ENCODE results near the gene ATG3. TPM values are rescaled to one million over a fixed set of nuclear protein-coding genes. Genes with fewer than 3 reads are reported as not detected.

Gene ATG3
- total RNA-seq, 2 experiments from 2014 or later = 84.6 to 109 TPM

GRCh38 chr3:112492124-112492523, 69.6 kb downstream of the ATG3 start:
- intact Hi-C loops (cut with micrococcal nuclease; ENCODE audit: unreplicated experiment) = no loop called here

GRCh38 chr3:112491373-112491772, 70.4 kb downstream of the ATG3 start:
- CTCF ChIA-PET (ENCODE audit: unreplicated experiment) = no interaction called here
- intact Hi-C loops (cut with micrococcal nuclease; ENCODE audit: unreplicated experiment) = no loop called here
- H3K4me1 ChIP-seq (ENCODE audit: insufficient read depth, low read length, poor library complexity, severe bottlenecking) = peaks cover 9% of the 10 kb centered on the region
- POLR2A ChIA-PET = interaction anchor here (1.6 to 3.0 kb wide), 4 partner anchors 10 to 17 kb away, joined by 5 to 17 read pairs (median 7); no protein-coding TSS in a partner anchor
- H2AFZ ChIP-seq (ENCODE audit: low read length) = no peak overlapping the region
- DNase-seq (ENCODE audit: low spot score) = no peak
- no peak overlapping the region for H3K4me2 ChIP-seq (ENCODE audit: low read length)
- no peak overlapping the region for H3K27ac ChIP-seq (ENCODE audit: low read depth, low read length, poor library complexity, severe bottlenecking)
- H3K9me2 ChIP-seq (ENCODE audit: insufficient read depth, low read length) = no peaks in the 10 kb centered on the region
- H3K36me3 ChIP-seq (ENCODE audit: insufficient read depth, low read length) = peaks cover 9% of the 10 kb centered on the region
- H3K79me2 ChIP-seq (ENCODE audit: insufficient read depth, low read depth, low read length) = peaks cover 22% of the 10 kb centered on the region
- BruUV-seq (replicated peaks) = no TSS peak
- H4K20me1 ChIP-seq (ENCODE audit: insufficient read depth, low read length) = no peaks in the 10 kb centered on the region
- no peak for TF ChIP-seq CTCF (conservative IDR thresholded peaks at IDR 0.05; ENCODE audit: low read length)
- TF ChIP-seq EZH2phosphoT487 (IDR thresholded peaks at IDR 0.05; ENCODE audit: borderline replicate concordance, low read depth, low read length) = no peak
- peaks cover 8% of the 10 kb centered on the region for H3K9me3 ChIP-seq (ENCODE audit: low read length)
- no peak overlapping the region for H3K4me3 ChIP-seq (ENCODE audit: low read depth, low read length, poor library complexity, severe bottlenecking)

More at GRCh38 chr3:112492124-112492523, 69.6 kb downstream of the ATG3 start:
- no peak overlapping the region for H3K4me2 ChIP-seq (ENCODE audit: low read length)
- H3K27ac ChIP-seq (ENCODE audit: low read depth, low read length, poor library complexity, severe bottlenecking) = no peak overlapping the region
- no TSS peak for BruUV-seq (replicated peaks)
- H4K20me1 ChIP-seq (ENCODE audit: insufficient read depth, low read length) = no peaks in the 10 kb centered on the region
- no peak for TF ChIP-seq CTCF (conservative IDR thresholded peaks at IDR 0.05; ENCODE audit: low read length)
- no peak for TF ChIP-seq EZH2phosphoT487 (IDR thresholded peaks at IDR 0.05; ENCODE audit: borderline replicate concordance, low read depth, low read length)
- no peak overlapping the region for H2AFZ ChIP-seq (ENCODE audit: low read length)
- H3K4me1 ChIP-seq (ENCODE audit: insufficient read depth, low read length, poor library complexity, severe bottlenecking) = peaks cover 17% of the 10 kb centered on the region
- H3K9me2 ChIP-seq (ENCODE audit: insufficient read depth, low read length) = no peaks in the 10 kb centered on the region
- H3K79me2 ChIP-seq (ENCODE audit: insufficient read depth, low read depth, low read length) = peaks cover 30% of the 10 kb centered on the region
- ChIA-PET POLR2A (interaction anchor here (1.0 to 3.0 kb wide), 4 partner anchors 9 to 26 kb away, joined by 3 to 17 read pairs (median 6); no protein-coding TSS in a partner anchor), CTCF (ENCODE audit: unreplicated experiment) (no interaction called here)
- no peak overlapping the region for H3K4me3 ChIP-seq (ENCODE audit: low read depth, low read length, poor library complexity, severe bottlenecking)
- DNase-seq (ENCODE audit: low spot score) = no peak
- peaks cover 9% of the 10 kb centered on the region for H3K36me3 ChIP-seq (ENCODE audit: insufficient read depth, low read length)
- peaks cover 8% of the 10 kb centered on the region for H3K9me3 ChIP-seq (ENCODE audit: low read length)

GRCh38 chr3:112489674-112490479, 71.9 kb downstream of the ATG3 start:
- Histone ChIP-seq H3K4me2 (ENCODE audit: low read length) (no peak overlapping the region), H3K4me1 (ENCODE audit: insufficient read depth, low read length, poor library complexity, severe bottlenecking) (no peaks in the 10 kb centered on the region), H3K9me3 (ENCODE audit: low read length) (peaks cover 5% of the 10 kb centered on the region), H2AFZ (ENCODE audit: low read length) (no peak overlapping the region), H3K4me3 (ENCODE audit: low read depth, low read length, poor library complexity, severe bottlenecking) (no peak overlapping the region), H3K36me3 (ENCODE audit: insufficient read depth, low read length) (peaks cover 5% of the 10 kb centered on the region), H3K9me2 (ENCODE audit: insufficient read depth, low read length) (no peaks in the 10 kb centered on the region), H3K27ac (ENCODE audit: low read depth, low read length, poor library complexity, severe bottlenecking) (no peak overlapping the region), H4K20me1 (ENCODE audit: insufficient read depth, low read length) (no peaks in the 10 kb centered on the region), H3K79me2 (ENCODE audit: insufficient read depth, low read depth, low read length) (peaks cover 13% of the 10 kb centered on the region; the same call in 1 of the 2 replicates)
- DNase-seq (ENCODE audit: low spot score) = no peak
- intact Hi-C loops (cut with micrococcal nuclease; ENCODE audit: unreplicated experiment) = no loop called here
- TF ChIP-seq CTCF (conservative IDR thresholded peaks at IDR 0.05; ENCODE audit: low read length) (no peak), EZH2phosphoT487 (IDR thresholded peaks at IDR 0.05; ENCODE audit: borderline replicate concordance, low read depth, low read length) (no peak)
- POLR2A ChIA-PET = interaction anchor here (0.5 to 2.1 kb wide), 7 partner anchors 9 to 1961 kb away, joined by 3 to 8 read pairs (median 4); no protein-coding TSS in a partner anchor
- CTCF ChIA-PET (ENCODE audit: unreplicated experiment) = no interaction called here
- BruUV-seq (replicated peaks) = no TSS peak
